COLO829 (cell line): Measurements from ENCODE around the gene POLR2F.

Source experiments
- DNase-seq: peaks from one replicate; pipeline ENCODE4 v3.0.0; 2012; ENCODE audit warnings: low spot score

Gene POLR2F

DNA sequence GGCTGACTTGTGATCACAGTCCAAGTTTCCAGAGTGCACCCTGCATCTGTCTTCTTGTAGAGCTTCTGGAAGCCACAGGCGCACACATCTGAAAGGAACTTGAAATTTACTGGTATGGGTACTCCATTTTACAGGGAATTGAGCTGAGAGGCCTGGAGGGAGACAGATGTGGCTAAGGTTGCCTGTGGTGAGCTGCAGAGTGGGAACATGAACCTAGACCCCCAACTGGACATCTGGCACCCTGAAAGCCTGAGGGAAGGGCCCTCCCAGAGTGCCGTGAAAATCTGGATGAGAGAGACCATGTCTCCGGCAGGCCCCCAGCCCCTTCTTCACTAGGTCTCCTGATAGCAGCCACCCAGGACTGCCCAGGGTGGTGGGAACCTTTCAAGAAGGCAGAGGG, 53.4 kb downstream of the POLR2F start:
- no peak for DNase-seq

DNA sequence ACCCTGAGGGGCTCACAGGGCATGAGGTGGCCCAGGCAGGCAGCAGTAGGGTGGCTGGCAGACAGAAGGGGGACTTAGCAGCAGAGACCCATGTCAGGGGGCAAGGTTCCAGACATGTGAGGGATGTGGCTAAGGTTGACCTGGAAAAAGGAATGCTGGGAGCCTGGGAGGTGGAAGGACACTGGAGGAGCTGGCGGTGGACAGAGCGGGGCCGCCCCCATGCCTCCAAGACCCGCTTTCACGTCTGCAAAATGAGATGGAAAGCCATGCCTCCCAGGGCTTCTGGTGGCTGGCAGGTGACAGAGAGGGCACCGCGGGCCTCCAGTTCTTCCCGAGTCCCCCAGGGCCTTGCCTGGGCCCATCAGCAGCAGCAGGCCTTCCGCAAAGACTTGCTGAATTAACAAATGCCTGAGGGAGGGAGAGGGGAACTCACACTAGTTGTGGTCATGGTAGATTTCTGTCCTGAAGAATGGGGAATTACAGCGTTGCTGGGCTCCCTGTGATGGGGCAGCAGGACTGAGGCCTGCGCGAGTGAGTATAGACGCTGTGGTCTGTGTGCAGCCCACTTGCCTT, 53.9 kb downstream of the POLR2F start:
- no peak for DNase-seq

DNA sequence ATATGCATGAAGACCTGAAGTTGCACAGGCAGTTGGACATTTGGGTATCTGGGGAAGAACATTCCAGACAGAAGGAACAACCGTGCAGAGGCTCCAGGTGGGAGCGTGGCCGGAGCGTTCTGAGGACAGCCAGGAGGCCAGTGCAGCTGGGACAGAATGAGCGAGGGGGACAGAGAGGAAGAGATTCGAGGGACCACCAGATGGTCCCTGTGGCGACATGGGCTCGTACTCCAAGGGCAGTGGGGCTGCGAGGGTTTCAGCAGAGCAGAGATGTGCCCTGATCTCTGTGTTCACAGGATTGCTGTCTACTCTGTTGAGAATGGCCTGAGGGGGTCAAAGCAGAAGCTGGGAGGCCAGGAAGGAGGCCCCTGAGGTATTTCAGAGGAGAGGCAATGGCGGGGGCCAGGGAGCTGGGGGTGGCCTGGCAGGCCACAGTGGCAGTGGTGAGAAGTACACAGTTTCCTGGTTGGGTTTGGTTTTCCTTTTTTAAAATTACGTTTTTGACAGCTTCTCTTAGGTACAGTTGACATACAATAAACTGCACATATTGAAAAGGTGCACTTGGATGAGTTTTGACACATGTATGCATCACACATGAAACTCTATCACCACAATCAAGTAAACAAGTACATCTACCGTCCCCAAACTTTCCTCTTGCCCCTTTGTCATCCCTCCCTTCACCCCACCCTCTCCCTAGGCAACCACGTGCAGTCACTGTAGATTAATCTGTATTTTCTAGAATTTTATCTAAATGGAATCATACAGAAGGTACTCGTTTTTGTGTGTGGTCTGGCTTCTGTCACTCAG, 55.7 kb downstream of the POLR2F start:
- DNase-seq, result no peak

DNA sequence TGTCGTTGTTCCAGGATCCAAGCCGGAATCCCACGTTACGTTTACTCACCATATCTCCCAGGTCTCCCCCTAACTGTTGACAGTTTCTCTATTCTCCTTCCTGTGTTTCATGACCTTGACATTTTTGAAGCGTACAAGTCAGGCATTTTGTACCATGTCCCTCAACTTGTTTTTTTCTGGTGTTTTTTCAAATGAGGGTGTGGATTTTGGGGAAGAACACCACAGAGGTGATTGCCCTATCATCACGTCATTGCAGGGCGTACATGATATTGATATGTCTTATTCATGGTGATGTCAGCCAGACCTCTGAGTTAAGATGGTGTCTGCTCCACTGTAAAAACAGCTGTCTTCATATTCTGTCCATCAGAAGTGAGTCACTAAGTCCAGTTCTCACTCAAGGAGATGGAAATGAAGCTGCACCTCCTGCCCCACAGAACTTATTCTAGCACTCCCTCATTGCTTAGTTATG, 59.1 kb downstream of the POLR2F start:
- DNase-seq, result no peak

DNA sequence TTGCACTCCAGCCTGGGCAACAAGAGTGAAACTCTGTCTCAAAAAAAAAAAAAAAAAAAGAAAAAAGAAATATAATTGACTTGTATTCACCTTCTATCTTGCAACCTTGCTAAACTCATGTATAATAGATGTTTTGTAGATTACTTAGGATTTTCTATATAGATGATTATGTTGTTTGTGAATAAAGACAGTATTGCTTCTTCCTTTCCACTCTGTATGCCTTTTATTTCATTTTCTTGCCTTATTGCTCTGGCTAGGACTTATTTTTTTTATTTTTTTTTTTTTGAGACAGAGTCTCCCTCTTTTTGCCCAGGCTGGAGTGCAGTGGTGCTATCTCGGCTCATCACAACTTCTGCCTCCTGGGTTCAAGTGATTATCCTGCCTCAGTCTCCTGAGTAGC, 60.6 kb downstream of the POLR2F start:
- DNase-seq, result no peak

DNA sequence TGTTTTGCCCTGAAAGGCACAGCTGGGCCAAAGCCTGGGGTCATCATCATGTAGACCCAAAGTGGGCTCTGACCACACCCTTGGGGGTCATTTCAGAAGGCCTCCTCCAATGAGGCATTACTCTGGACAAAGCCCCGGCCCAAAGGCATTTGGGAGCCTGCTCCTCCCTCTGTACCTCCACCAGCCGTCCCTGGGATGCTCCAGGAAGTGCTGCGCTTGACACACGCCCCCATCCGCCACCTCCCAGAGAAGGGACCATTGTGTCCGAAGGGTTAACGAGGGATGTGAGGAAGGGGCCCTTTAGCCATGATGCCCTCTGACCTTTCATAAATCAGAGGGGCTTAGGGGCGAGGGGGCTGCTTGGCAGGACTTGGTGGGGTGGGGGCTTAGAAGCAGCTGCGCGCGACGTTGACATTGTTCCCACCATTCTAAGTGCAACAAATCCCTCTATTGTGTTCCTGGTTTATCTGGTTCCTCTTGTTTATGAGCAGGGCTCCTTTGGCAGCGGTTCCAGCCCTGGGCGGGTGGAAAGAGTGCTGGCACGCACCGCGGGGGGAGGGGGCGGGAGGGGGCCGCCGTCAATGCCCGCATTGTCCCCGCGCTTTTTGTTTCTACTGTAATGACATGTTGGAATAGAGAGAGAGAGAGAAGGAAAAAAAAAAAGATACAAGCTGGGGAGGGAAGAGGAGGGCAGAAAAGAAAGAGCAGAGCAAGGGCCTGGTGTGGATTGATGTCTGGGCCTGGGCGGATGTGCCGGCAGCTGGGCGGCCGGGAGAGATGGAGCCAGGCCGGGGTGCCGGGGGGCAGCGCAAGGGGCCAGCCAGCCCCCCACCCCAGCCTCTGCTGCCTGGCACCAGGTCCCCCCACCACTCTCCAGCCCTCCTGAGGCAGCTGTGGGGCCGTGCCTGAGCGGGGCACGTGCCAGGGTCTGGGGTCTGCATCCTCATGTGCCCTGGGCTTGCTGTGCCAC, 63.0 kb downstream of the POLR2F start:
- peak; percentile 97 for DNase-seq

DNA sequence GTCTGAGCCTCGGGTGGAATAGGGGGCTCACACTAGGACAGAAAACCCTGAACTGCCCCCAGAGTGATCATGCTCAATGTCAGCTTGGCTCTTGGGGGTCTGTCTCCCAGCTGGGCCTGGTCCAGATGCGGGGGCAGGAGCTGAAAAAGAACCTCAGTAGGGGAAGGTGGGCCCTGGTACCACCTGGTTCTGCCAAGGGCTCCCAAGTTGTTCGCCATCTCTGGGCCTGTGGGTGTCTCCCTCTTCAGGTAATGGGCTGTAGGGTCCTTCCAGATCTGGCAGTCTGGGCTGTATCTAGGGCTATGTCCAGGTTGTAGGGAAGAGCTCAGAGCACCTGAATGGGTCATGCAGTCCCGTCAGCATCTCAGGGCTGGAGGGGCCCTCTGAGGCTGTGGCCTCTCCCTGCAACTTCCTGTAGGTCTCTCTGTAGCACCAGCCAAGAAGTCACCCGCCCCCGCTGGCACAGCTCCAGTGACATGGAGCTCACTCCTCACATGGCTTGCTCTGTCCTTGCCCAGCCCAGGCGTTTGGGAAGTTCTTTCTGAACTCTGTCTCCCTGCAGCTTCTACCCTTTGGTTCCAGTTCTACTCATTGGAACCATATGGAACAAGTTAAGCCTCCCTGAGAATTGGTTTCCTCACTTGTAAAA, 63.9 kb downstream of the POLR2F start:
- DNase-seq, result peak; percentile 94

DNA sequence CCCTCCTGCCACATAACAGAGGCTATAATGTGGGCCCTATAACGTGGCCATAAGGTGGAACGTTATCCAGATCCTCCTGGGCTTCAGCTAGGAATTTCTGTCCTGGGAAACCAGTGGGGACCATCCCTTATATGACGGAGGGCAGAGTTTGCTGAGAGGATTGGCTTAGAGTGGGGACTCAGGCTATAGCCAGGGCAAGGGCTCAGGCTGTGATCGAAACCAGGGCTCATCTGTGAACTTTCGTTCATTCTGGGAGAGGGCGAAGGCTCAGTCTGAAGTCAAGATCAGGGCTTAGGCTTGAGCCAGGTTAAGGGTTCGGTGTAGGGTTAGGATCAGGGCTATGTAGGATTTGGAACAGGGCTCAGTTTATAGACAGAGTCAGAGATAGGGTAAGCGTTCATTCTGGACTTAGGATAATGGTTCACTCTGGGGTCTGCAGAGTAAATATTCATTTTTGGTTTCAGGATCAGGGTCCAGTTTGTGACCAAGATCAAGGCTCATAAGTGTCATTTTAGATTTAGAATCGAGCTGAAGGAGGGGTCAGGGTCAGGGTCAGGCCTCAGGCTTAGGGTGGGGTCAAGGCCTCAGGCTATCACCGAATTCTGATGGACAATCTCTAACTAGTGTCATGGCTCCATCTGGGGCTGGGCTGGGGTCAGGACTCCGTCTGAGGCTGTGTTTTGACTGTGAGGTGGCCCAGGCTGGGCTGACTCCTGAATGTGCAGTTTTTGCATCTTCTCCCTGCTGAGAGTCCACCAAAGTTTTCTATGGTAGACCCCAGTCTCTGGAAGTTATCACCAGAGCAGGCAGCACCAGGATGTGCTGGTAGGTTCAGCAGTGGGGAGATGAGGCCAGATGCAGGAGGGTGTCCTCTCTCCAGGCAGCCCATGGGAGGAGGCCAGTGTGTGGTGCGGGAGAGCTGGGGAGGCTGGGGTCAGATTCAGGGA, 64.7 kb downstream of the POLR2F start:
- no peak for DNase-seq
